ENCODE results near the gene CYP4F11. TPM values are rescaled to one million over a fixed set of nuclear protein-coding genes. Genes with fewer than 3 reads are reported as not detected.
A peak's percentile ranks its signal among the peaks of the same experiment; 100 is the strongest.
"Not testable (repeated sequence)": the region's sequence is repeated elsewhere in the genome, so short reads cannot be mapped to it uniquely, and the experiment has no call there.

The CYP4F11 gene
- total RNA-seq, 2 experiments from 2014 or later: not detected

DNA sequence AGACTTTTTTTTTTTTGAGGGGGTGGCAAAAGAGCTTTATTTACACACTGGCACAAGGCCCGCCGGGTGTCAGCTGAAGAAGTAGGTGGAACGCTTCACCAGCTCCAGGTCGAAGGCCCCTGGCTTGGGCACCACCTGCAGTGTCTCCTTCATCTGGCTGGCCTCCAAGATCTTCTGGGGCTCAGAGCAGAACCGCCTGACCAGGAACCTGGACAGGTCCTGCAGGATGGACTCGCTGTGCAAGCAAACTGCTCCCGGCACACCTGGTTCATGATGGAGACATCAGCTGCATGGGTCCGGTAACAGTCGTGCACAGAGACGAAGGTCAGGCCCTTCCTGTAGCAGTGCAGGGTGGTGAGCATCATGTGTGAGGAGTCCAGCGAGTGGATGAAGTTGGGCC is 32.1 kb downstream of the CYP4F11 start:
- POLR2A ChIA-PET: no interaction called here
- CTCF ChIA-PET: no interaction called here
- Histone ChIP-seq H3K9me3 (ENCODE audit: control insufficient read depth in 1 of 2, insufficient read depth in 1 of 2, low read length in 2 of 2) (no peaks in the 10 kb centered on the region), H3K4me3 (ENCODE audit: low read length) (no peak overlapping the region), H3K36me3 (ENCODE audit: insufficient read depth, low read length) (no peaks in the 10 kb centered on the region), H3K27ac (ENCODE audit: low read depth in 1 of 2, low read length in 2 of 2) (no peak overlapping the region), H3K4me1 (ENCODE audit: insufficient read depth, low read length) (no peaks in the 10 kb centered on the region), H3K27me3 (ENCODE audit: control insufficient read depth in 1 of 2, insufficient read depth in 2 of 2, low read length in 2 of 2) (peaks cover 4 to 6% of the 10 kb centered on the region in 2 experiments)
- H3K27me3 Mint-ChIP-seq: peaks cover 74% of the 10 kb centered on the region
- no peak overlapping the region for H3K4me3 Mint-ChIP-seq
- DNase-seq: no peak
- TF ChIP-seq, protein P1, sequence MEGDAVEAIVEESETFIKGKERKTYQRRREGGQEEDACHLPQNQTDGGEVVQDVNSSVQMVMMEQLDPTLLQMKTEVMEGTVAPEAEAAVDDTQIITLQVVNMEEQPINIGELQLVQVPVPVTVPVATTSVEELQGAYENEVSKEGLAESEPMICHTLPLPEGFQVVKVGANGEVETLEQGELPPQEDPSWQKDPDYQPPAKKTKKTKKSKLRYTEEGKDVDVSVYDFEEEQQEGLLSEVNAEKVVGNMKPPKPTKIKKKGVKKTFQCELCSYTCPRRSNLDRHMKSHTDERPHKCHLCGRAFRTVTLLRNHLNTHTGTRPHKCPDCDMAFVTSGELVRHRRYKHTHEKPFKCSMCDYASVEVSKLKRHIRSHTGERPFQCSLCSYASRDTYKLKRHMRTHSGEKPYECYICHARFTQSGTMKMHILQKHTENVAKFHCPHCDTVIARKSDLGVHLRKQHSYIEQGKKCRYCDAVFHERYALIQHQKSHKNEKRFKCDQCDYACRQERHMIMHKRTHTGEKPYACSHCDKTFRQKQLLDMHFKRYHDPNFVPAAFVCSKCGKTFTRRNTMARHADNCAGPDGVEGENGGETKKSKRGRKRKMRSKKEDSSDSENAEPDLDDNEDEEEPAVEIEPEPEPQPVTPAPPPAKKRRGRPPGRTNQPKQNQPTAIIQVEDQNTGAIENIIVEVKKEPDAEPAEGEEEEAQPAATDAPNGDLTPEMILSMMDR (IDR thresholded peaks at IDR 0.05): no peak
- ATAC-seq (ENCODE audit: poor library complexity): no peak
- peaks cover 6% of the 10 kb centered on the region for H3K9me3 Mint-ChIP-seq
- no peak overlapping the region for H3K27ac Mint-ChIP-seq
- H3K36me3 Mint-ChIP-seq (ENCODE audit: low read depth): no peaks in the 10 kb centered on the region
- H3K4me1 Mint-ChIP-seq (ENCODE audit: low read depth): peaks cover 10% of the 10 kb centered on the region
- intact Hi-C loops (cut with DNase I, micrococcal nuclease): no loop called here

DNA sequence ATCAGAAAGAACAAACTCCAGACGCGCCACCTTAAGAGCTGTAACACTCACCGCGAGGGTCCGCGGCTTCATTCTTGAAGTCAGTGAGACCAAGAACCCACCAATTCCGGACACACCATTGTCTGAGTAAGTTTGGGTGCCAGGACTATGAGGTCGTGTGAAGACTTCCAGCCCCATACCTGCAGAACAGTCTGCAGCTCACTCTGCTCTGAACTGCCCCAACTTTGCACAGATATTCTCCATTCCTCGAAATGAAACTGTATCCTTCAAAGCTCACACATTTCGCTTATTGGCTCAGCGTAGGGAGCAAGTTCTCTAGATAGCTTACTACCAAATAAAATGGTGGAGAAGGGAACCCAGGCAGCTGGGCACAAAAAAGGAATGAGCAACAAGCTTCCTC is 33.8 kb downstream of the CYP4F11 start:
- no peak overlapping the region for H3K4me3 ChIP-seq (ENCODE audit: low read length)
- H3K9me3 Mint-ChIP-seq: peaks cover 6% of the 10 kb centered on the region
- peaks cover 10% of the 10 kb centered on the region for H3K4me1 Mint-ChIP-seq (ENCODE audit: low read depth)
- no peaks in the 10 kb centered on the region for H3K36me3 Mint-ChIP-seq (ENCODE audit: low read depth)
- H3K9me3 ChIP-seq (ENCODE audit: control insufficient read depth in 1 of 2, insufficient read depth in 1 of 2, low read length in 2 of 2): no peaks in the 10 kb centered on the region
- no peak overlapping the region for H3K27ac Mint-ChIP-seq
- H3K27me3 ChIP-seq (ENCODE audit: control insufficient read depth in 1 of 2, insufficient read depth in 2 of 2, low read length in 2 of 2): peaks cover 7 to 13% of the 10 kb centered on the region in 2 experiments
- H3K27me3 Mint-ChIP-seq: peaks cover 72% of the 10 kb centered on the region
- DNase-seq (no peak), ATAC-seq (ENCODE audit: poor library complexity) (no peak)
- no peaks in the 10 kb centered on the region for H3K36me3 ChIP-seq (ENCODE audit: insufficient read depth, low read length)
- ChIA-PET CTCF (no interaction called here), POLR2A (no interaction called here)
- intact Hi-C loops (cut with DNase I, micrococcal nuclease): no loop called here
- no peak overlapping the region for H3K27ac ChIP-seq (ENCODE audit: low read depth in 1 of 2, low read length in 2 of 2)
- H3K4me3 Mint-ChIP-seq: peak overlapping the region; percentile 70
- TF ChIP-seq, protein P1 (IDR thresholded peaks at IDR 0.05): no peak
- H3K4me1 ChIP-seq (ENCODE audit: insufficient read depth, low read length): no peaks in the 10 kb centered on the region

DNA sequence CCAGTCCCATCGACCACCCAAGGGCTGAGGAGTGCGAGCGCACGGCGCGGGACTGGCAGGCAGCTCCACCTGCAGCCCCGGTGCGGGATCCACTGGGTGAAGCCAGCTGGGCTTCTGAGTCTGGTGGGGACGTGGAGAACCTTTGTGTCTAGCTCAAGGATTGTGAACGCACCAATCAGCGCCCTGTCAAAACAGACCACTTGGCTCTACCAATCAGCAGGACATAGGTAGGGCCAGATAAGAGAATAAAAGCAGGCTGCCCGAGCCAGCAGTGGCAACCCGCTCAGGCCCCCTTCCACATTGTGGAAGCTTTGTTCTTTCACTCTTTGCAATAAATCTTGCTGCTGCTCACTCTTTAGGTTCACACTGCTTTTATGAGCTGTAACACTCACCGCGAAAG is 34.3 kb downstream of the CYP4F11 start:
- ATAC-seq (ENCODE audit: poor library complexity); H3K36me3 Mint-ChIP-seq (ENCODE audit: low read depth); H3K27ac ChIP-seq (ENCODE audit: low read depth in 1 of 2, low read length in 2 of 2); POLR2A ChIA-PET; H3K27ac Mint-ChIP-seq; H3K9me3 ChIP-seq (ENCODE audit: control insufficient read depth in 1 of 2, insufficient read depth in 1 of 2, low read length in 2 of 2); DNase-seq; intact Hi-C loops (cut with DNase I, micrococcal nuclease); H3K36me3 ChIP-seq (ENCODE audit: insufficient read depth, low read length); CTCF ChIA-PET; H3K4me1 ChIP-seq (ENCODE audit: insufficient read depth, low read length); H3K9me3 Mint-ChIP-seq; H3K4me3 ChIP-seq (ENCODE audit: low read length): not testable (repeated sequence)
- peaks cover 71% of the 10 kb centered on the region for H3K27me3 Mint-ChIP-seq
- peak overlapping the region; percentile 70 for H3K4me3 Mint-ChIP-seq
- peaks cover 10% of the 10 kb centered on the region for H3K4me1 Mint-ChIP-seq (ENCODE audit: low read depth)
- H3K27me3 ChIP-seq (ENCODE audit: control insufficient read depth in 1 of 2, insufficient read depth in 2 of 2, low read length in 2 of 2): peaks cover 7 to 13% of the 10 kb centered on the region in 2 experiments

DNA sequence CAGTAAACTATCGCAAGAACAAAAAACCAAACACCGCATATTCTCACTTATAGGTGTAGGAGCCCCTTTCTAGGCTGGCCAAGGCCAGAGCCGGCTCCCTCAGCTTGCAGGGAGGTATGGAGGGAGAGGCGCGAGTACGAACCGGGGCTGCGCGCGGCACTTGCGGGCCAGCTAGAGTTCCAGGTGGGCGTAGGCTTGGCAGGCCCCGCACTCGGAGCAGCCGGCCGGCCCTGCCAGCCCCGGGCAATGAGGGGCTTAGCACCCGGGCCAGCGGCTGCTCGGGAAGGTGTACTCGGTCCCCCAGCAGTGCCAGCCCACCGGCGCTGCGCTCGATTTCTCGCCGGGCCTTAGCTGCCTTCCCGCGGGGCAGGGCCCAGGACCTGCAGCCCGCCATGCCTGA is 34.8 kb downstream of the CYP4F11 start:
- intact Hi-C loops (cut with DNase I, micrococcal nuclease); H3K4me1 ChIP-seq (ENCODE audit: insufficient read depth, low read length); H3K36me3 Mint-ChIP-seq (ENCODE audit: low read depth); CTCF ChIA-PET; DNase-seq; H3K9me3 ChIP-seq (ENCODE audit: control insufficient read depth in 1 of 2, insufficient read depth in 1 of 2, low read length in 2 of 2); ATAC-seq (ENCODE audit: poor library complexity); H3K4me3 ChIP-seq (ENCODE audit: low read length); H3K9me3 Mint-ChIP-seq; H3K4me3 Mint-ChIP-seq; H3K27ac ChIP-seq (ENCODE audit: low read depth in 1 of 2, low read length in 2 of 2); POLR2A ChIA-PET; H3K36me3 ChIP-seq (ENCODE audit: insufficient read depth, low read length); H3K27ac Mint-ChIP-seq: not testable (repeated sequence)
- peaks cover 10% of the 10 kb centered on the region for H3K4me1 Mint-ChIP-seq (ENCODE audit: low read depth)
- peaks cover 7 to 13% of the 10 kb centered on the region in 2 experiments for H3K27me3 ChIP-seq (ENCODE audit: control insufficient read depth in 1 of 2, insufficient read depth in 2 of 2, low read length in 2 of 2)
- H3K27me3 Mint-ChIP-seq: peaks cover 68% of the 10 kb centered on the region
